Measurements from ENCODE around the gene SLC25A23.
"Not testable (repeated sequence)": the region's sequence is repeated elsewhere in the genome, so short reads cannot be mapped to it uniquely, and the experiment has no call there.

Gene SLC25A23

GRCh38 chr19:6400062-6400944 is 59.3 kb downstream of the SLC25A23 start:
- not testable (repeated sequence) for DNase-seq

DNA sequence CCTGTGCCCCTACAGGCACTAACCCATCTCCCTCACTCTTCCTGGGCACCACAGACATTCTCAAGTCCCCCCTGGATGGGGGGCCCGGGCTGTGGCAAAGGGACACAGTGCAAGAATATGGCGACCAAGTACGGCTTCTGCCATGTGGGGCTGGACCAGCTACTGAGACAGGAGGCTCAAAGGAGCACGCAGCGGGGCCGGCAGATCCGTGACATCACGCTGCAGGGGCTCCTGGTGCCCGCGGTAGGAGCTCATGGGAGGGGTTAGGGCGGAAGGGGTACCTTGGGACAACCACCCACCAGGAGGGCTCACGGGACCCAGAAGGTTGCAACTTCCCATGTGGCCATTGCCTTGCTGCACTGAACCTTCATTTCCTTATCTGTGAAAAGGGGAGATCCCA is 63.3 kb downstream of the SLC25A23 start:
- DNase-seq = no peak

DNA sequence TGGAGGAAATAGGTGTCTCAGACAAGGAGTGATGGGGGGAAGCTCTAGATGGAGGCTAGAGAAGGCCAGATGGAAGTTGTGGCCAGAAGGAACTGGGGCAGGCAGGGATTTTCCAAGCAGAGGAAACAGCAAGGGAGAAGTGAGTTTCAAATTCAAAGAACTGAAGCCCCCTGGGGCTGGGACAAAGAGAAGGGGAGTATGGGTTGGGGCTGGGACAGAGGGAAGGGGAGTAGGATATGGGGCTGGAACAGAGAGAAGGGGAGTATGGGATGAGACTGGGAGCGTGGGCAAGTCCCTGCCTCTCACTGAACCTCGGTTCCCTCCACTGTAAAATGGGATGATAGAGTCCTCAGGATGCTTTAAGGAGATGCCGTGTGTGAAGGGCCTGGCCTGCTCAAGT is 64.8 kb downstream of the SLC25A23 start:
- DNase-seq = no peak

- DNase-seq = peak; percentile 84
These were observed 65.6 kb downstream of the SLC25A23 start for GRCh38 chr19:6393983-6394412.

DNA sequence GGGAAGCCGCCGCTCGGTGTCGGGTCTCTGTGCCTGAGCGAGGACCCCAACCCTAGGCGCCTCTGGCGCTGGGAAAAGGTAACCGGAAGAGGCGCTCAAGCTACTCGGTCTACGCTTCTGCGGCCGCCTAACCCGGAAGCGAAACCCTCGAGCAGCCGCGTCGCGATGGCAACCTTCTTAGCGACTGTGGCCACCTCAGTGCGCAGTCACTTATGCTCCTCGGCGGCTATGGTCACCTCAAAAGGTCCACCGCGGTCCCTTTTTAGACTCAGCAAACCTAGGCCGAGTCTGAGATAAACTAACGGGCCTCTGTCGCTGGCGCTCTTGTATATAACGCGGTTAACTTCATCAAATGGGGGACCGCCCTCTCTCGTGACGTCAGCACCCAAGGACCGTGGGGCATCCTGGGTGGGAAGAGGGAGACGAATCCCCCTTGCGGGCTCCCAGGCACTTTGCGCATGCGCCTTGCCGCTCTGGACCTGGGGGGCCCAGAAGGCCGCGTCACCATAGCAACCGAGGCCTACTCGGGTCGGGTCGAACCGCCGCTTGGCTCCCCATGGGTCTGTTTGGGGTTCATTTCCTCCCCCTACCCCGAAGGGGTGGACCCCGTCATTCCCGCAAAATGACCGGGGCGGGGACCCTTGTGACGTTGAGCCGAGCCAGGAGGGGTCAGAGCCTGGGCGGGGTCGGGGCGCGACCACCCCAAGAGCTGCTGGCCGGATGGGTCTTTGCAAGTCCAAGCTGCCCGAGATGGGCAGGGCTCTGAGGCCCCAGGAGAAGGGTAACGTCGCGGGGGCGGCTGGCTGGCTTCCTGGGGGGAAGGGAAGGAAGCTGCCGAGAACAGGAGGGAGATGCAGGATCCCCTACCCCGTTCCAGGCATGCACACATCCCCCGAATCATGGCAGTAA is 66.3 kb downstream of the SLC25A23 start, which contains the start of gene GTF2F1:
Gene GTF2F1 (minus strand): TSS at position 91 of the 909 bp plus-strand sequence. CDS start 169 bp downstream, outside the sequence.
- DNase-seq = peak; percentile 95

DNA sequence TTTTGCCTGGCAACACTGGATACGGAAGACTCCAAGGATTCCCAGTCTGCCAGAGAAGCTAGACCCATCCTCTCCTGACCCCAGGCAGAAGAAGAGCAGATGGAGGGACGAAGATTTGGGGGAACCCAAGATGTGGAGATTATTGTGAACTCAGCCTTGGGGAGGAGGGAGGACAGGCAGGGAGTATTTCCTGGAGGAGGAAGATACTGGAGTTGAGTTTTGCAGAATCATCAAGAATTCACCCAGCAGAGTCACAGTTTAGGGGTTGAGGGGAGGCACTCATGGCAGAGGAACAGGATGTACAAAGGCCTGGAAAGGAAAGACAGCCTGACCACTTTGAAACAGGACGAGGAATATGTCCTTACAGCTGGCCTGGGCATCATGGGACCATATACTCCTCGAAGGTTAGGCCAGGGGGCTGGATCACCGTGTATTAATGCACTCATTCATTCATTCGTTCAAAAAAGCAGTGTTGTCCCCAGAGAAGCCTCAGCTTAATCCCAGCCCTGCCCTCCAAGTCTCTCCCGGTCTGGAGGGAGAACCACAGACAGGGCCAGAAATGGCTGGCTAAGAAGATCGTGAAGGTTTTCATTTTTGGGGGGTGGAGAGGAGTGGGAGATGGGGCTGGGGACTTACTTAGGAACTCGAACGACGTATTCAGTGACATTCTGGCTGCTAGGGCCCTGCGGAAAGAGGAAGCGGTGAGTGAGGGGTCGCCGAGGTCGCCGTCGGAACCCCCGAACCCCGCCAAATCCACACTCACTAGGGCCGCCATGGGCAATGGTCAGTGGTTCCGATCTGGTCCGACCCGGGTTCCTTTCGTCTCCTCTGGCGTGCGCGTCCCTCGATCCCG is 67.1 kb downstream of the SLC25A23 start:
- DNase-seq = no peak
